Activated CD4-positive, alpha-beta T cell treated with anti-CD3 and anti-CD28 coated beads for 48 hours (primary cell): ENCODE data around the gene NRL.
A peak's percentile ranks its signal among the peaks of the same experiment; 100 is the strongest.

ENCODE experiments used
- DNase-seq: peaks from one replicate; pipeline ENCODE4 v3.0.0-alpha.2; 2020

NRL gene

DNA sequence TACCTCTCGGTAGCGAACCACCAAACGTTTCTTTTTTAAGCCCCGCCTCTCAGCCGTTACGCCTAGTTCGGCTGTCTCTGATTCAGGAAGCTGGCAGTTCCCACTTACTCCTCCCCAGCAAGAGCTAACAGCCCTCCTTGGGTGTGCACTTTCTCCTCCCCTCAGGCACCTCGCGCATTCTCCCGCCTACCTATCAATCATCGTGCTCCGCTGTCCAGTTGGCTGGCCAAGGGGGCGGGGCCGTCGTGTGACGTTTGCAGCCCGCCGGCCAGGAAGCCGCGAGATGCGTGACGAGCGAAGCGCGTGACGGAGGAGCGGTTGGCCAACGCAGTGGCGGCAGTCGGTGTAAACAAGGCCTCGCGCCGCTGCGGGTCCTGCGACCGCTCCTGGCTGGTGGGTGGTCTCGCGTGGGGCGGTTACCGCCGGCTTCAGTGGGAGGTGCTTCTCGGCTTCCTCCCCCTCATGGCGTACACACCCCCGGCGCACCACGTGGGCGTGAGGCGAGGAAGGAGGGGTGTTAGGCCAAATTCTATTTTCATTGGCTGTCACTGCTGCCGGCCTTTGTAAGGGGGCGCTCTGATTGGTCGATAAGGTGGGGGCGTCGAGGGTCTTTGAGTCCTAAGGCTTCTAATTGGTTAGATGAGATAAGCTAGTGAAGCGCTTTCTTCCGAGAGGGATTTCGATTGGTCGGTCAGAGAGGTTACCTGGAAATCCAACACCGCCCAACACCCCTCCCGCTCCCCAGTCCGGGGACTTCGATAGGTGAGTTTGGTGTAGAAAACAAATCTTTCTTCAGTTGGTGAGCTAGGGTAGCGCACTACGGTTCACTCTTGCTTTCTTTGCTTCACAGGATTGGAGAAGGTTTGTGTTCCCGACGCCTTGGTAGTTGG, at the start of gene NRL, which contains the start of gene DCAF11:
TSS of gene NRL (minus strand) at position 418 of the 890 bp plus-strand sequence. CDS start 32,101 bp downstream, outside the sequence.
TSS of gene DCAF11 (plus strand) at position 246 of the 890 bp plus-strand sequence. CDS start 818 bp downstream, outside the sequence.
- DNase-seq = peak; percentile 99

DNA sequence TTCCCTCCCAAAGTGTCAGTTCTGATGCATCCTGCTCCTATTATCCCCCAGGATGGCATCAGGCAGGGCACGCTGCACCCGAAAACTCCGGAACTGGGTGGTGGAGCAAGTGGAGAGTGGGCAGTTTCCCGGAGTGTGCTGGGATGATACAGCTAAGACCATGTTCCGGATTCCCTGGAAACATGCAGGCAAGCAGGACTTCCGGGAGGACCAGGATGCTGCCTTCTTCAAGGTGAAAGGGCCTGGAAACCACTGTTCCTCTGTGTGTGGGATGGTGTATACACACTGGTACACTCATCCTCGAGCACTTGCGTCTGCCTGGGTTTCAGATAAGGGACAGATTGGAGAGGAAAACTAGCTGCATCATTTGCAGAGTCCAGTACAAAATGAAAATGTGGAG, 47.3 kb upstream of the NRL start:
- peak; percentile 52 for DNase-seq

DNA sequence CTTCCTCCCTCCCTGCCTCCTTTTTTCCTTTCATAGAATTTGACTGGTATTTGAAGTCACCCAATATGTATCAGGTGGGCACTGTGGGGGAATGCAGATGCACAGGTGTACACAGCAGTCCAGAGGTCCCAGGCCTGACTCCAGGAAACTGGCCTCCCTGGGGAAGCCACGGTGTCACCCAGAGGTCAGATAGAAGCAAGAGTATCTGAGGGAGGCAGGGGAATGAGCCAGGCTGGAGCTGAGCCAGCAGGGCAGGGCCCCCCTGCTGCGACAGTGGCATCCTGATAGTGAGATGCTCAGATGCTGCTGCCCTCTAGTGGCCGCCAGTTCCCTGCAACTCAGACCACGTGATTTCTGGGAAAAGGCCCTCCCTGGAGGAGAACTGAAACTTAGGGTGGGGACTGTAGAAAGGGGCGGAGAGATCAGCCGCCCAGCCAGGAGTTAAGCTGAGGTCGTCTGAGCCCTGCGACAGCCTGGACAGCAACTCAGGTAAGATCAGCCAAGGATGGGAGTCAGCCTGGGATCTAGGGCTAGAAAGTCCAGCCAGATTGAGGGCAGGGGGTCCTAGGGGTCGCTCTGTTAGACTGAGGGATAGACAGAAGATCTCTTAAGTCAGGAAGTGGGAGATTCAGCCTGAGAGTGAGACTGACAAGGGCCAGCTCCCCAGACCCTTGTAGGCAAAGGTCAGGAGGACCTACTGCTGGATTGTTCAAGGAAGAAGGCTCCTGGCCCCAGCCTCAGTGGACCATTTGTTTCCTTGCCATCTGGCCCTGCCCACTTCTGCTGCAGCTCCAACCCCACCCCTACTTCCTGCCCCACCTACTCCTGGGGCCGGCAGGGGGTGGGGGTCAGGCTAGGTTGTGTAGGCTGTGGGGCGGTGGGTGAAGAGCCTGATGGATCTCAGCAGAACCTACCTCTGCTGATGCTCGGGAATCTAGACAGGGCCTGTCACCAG, 46.4 kb upstream of the NRL start, which contains the start of gene IRF9:
TSS of gene IRF9 (plus strand) at position 416 of the 955 bp plus-strand sequence. CDS start 880 bp downstream, outside the sequence.
- peak; percentile 98 for DNase-seq

DNA sequence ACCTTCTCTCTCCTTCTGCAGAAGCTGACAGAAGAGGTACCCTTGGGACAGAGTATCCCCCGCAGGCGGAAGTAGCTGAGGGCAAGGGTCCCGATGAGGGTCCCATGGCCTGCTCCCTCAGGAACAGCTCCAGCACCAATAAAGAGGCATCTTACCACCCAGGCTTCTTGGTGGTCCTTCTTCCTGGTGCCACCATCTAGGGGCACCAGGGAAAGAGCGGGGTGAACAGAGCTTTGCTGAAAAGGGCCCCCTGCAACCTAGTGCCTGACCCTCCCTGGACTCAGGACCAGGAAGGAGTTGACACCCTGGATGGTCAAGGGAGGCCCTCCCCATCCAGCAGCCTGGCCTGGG, 45.7 kb upstream of the NRL start:
- no peak for DNase-seq

DNA sequence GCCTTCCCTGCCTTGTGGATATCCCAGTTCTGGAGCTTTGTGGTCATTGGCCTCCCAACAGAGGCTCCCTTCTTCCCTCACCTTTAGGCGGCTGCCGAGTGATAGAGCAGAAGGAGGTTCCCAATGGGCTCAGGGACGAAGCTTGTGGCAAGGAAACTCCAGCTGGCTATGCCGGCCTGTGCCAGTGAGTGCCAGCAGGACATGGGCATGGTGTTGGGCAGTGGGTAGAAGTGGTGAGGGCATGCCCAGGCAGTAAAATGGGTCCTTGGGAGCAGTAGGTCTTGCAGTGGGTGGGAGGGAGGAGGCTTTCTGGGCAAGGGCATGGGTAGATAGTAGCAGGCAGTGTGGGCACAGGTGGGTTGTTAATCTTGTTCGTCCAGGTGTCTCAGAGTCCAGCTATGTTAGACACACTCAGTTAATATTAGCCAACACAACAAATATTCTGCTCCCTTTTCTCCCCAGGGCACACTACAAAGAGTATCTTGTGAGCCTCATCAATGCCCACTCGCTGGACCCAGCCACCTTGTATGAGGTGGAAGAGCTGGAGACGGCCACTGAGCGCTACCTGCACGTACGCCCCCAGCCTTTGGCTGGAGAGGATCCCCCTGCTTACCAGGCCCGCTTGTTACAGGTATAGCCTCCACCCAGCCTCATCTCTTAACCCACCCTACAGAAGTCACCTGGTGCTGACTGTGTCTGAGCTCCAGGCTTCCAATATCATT, 45.2 kb upstream of the NRL start:
- DNase-seq = no peak

DNA sequence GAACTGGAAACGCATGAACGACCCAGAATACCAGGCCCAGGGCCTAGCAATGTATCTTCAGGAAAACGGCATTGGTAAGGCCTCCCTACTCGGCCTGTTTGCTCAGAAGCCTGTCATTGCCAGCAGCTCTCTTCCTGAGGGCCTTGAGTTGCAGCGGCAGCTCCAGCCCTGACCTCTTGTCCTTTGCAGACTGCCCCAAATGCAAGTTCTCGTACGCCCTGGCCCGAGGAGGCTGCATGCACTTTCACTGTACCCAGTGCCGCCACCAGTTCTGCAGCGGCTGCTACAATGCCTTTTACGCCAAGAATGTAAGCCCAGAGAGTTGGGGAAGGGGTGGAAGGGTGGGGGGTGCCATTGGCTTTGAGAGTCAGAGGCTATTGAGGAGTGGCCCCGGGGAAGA, 42.6 kb upstream of the NRL start:
- DNase-seq = no peak

DNA sequence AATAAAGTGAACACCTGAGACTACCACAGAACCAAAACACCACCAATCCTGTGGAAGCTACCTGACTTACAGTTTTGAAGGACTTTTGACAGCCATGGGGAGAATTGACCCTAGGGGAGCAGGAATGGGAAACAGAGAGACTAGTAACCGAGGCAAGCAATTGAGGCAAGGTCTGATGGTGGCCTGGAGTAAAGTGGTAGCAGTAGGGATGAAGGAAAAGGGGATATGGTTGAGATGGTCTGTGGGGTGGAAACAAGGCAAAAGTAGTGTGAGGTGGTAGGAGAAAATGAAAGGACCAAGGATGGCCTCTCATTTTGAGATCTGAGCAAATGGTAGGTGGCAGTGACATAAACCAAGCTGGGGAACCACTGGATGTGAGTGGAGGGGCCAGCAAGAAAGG, 42.1 kb upstream of the NRL start:
- DNase-seq = no peak

DNA sequence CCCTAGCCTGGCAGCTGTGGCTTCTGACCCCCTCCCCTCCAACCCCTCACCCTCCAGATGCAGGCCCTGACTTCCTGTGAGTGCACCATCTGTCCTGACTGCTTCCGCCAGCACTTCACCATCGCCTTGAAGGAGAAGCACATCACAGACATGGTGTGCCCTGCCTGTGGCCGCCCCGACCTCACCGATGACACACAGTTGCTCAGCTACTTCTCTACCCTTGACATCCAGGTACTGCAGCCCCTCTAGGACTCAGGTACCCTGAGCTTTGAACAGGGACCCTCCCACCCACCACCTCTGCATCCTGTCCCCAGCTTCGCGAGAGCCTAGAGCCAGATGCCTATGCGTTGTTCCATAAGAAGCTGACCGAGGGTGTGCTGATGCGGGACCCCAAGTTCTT, 40.4 kb upstream of the NRL start:
- no peak for DNase-seq

DNA sequence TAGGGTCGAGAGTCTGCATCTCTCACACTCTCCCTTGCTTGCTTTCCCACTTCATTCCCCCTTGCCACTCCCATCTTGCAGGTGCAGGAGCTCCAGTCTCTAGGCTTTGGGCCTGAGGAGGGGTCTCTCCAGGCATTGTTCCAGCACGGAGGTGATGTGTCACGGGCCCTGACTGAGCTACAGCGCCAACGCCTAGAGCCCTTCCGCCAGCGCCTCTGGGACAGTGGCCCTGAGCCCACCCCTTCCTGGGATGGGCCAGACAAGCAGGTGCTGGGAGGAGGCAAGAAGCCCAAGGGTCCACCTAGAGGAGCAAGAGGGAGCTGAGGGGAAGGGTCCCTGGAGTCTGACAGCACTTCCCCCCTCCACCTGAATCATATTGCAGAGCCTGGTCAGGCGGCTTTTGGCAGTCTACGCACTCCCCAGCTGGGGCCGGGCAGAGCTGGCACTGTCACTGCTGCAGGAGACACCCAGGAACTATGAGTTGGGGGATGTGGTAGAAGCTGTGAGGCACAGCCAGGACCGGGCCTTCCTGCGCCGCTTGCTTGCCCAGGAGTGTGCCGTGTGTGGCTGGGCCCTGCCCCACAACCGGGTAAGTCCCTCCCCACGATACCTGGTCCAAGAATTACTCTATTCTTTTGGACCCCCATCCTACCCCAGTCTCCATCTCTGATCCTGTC, 36.8 kb upstream of the NRL start:
- no peak for DNase-seq

DNA sequence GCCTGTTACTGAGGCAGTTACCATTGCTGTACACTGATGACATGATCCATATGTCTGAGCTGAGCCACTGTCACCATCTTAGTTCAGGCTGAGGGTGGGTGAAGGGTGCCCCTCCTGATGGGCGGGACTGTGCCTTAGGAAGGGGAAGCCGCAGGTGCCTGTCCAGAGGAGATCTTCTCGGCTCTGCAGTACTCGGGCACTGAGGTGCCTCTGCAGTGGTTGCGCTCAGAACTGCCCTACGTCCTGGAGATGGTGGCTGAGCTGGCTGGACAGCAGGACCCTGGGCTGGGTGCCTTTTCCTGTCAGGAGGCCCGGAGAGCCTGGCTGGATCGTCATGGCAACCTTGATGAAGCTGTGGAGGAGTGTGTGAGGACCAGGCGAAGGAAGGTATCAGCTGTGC, 36.2 kb upstream of the NRL start:
- DNase-seq = no peak

DNA sequence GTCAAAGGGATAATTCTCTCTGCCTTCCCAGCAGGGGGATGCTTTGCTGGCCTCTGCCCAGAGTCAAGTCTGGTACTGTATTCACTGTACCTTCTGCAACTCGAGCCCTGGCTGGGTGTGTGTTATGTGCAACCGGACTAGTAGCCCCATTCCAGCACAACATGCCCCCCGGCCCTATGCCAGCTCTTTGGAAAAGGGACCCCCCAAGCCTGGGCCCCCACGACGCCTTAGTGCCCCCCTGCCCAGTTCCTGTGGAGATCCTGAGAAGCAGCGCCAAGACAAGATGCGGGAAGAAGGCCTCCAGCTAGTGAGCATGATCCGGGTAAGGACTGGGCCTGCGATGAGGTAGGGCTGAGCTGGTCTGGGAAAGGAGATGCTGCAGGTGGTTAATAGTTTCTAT, 35.8 kb upstream of the NRL start:
- DNase-seq = no peak

DNA sequence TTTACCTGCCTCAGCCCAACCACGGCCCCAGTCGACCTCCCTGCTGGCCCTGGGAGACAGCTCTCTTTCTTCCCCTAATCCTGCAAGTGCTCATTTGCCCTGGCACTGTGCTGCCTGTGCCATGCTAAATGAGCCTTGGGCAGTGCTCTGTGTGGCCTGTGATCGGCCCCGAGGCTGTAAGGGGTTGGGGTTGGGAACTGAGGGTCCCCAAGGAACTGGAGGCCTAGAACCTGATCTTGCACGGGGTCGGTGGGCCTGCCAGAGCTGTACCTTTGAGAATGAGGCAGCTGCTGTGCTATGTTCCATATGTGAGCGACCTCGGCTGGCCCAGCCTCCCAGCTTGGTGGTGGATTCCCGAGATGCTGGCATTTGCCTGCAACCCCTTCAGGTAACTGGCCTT, 35.3 kb upstream of the NRL start:
- DNase-seq = no peak

DNA sequence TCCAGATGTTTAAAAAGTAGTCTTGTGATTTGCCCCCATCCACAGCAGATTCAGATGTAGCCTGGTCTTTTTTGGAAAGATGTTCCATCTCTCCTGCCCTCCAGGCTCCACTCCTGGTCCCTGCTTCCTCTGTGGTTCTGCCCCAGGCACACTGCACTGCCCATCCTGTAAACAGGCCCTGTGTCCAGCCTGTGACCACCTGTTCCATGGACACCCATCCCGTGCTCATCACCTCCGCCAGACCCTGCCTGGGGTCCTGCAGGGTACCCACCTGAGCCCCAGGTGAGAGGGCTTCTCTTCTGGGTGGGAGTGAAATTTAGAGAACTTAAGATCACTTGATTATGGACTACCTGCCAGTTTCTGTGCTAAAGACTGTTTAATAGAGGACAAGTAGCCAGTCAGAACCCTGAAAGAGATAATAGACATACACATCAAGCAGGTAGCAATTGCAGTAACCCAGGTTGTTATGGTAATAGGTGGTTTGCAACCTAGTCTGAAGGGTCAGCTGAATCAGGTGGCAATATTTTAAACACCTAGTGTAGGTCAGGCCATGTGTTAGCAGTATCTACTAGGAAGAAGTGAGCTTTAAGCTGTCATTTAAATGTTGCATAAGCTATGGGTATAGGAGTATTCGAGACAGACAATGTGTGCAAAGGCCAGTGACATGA, 34.7 kb upstream of the NRL start:
- no peak for DNase-seq

DNA sequence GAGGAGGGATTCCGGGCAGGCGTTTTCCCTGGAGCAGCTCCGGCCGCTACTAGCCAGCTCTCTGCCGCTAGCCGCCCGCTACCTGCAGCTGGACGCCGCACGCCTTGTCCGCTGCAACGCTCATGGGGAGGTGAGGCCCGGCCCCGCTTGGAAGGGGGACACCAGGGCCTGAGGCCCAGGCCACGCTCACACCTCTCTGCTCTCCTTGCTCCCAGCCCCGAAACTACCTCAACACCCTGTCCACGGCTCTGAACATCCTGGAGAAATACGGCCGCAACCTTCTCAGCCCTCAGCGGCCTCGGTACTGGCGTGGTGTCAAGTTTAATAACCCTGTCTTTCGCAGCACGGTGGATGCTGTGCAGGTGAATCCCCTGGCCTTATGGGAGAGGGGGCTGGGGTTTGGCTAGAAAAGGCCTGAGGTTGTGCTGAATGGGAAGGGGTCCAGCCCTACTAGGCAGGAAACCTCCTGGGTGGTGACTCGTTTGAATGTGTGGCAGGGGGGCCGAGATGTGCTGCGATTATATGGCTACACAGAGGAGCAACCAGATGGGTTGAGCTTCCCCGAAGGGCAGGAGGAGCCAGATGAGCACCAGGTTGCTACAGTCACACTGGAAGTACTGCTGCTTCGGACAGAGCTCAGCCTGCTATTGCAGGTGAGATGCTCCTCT, 33.1 kb upstream of the NRL start:
- peak; percentile 21 for DNase-seq

DNA sequence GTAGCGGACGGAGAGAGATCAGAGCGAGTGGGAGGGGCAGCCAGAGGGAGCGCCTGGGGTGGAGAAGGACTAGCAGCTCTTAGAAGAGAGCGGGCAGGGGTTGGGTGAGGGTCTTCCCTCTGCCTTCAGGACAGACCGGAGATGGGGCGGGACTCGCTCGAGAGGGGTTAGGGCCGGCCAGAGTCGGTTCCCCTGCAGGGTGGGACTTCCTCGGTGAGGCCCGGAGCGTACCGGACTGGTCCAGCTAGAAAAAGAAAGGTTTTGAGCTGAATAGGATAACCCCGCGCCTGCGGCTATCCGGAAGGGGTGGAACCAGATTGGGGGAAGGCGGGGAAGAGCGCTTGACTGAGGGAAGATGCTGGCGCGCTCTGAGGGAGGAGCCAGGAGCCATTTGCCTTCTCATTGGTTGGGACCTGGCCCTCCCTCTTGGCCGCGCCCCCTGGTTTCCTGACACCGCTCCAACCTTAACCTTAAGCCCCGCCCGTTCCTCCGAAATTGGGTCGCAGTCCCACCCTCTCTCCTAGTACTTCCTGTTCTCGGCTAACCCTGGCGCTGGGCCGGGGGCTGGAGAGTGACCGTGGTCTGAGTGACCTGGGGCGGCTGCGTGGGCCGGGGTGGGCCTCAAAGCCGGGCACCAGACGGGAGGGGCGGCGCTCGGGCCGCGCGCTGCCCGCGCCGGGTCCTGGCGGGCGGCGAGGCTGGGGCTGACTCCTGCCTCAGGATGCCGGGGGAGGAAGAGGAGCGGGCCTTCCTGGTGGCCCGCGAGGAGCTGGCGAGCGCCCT, 32.4 kb upstream of the NRL start, which contains the start of gene RNF31:
TSS of gene RNF31 (plus strand) at position 521 of the 783 bp plus-strand sequence. CDS start at position 722, 201 bp downstream.
- DNase-seq = peak; percentile 99

DNA sequence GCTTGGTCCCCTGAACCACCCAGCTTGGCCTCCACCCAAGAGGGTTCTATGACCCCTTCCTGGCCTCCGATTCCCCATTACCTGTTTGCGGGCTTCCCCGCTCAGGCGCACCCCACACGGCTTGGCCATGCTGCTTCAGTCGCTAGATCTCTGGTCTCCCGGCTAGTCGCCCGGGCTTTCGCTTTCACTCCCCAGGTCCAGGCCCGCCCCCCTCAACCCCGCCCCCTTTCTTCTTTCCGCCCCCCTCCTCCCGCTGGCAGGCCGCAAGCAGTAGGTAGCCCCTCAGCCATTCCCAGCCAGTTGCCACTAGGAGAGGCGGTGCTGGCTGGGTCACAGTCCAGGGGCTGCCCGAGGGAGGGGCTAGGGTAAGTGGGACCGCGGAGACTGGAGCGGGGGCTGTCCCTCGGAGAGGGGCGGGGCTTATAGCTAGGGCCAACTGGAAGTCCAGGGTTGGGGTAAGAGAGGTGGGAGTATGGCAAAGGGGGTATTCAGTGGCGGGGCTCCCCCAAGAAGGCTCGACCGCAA, 31.8 kb upstream of the NRL start, which contains the start of gene PSME2:
TSS of gene PSME2 (minus strand) at position 158 of the 525 bp plus-strand sequence. CDS start at position 129, 29 bp downstream.
- peak; percentile 94 for DNase-seq

DNA sequence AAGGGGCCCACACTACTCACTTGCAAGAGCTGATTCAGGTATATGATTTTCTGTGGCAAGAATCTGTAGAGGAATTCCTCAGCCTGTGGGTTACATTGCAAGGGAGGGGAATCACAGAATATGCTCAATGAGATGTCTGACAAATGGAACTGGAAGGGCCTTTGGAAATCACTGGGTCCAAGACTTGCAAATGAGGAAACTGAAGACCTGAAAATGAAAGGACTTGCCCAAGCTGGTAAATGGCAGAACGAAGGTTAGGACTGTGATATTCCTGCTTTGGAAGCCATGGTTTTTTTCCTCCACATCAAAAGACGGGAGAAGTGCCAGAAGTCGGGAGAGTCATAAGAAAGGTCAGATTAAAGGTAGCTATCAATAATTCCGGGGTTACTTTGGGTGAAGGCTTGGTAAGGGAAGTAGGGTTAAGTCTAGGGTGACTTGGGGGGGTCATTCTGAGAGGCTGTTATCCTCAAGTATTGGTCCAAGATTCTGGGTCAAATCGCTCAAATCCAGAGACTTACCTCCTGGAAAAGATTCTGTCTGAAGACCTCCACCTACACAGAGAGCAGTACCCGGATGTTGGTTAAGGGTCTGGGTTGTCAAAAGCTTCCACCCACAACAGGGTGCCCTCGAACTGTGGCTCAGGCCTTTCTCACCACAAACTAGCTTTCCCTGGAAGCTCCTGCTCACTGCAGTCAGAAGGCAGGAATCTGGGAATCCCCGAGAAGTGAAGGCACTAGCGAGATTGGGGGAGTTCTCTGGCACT, 31.1 kb upstream of the NRL start:
- no peak for DNase-seq

DNA sequence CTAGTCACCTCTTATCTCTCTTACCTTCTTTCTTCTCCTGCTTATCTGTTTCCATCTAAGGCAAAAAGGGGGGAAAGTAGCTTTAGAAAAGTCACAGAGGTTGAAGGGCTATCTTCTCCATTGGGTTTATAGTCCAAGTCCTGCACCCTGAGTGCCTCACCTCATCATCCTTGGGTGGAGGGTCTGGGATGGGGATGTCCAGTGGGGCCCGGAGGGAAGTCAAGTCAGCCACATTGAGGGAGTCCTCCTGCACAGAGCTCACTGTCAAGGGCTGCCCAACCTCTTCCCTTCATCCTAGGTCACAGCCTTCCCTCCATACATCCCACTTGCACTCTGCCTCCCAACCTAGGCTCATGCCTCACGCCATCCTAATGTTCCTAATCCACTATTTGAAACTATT, 30.5 kb upstream of the NRL start:
- DNase-seq = no peak

DNA sequence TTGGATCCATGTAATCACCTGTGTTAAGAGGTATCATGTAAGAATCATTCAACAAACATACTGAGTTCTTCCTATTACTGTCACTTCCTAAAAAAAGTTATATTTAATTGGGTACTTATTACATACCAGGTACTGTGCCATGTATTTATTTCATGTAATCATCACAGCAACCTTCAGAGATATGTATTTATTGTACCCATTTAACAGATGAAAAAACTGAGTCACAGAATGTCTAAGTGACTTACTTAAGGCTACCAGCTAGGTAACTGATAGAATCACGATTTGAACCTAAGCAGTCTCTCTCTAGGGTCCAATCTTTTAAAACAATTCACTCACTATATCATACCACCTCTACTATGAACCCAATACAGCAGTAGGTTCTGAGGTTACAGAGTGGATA, 29.7 kb upstream of the NRL start:
- DNase-seq = no peak
